Measurements from ENCODE around the gene KCTD11. TPM values are rescaled to one million over a fixed set of nuclear protein-coding genes. Genes with fewer than 3 reads are reported as not detected.

KCTD11 gene
- total RNA-seq, 1 experiment from 2014 or later = 8.5 TPM

DNA sequence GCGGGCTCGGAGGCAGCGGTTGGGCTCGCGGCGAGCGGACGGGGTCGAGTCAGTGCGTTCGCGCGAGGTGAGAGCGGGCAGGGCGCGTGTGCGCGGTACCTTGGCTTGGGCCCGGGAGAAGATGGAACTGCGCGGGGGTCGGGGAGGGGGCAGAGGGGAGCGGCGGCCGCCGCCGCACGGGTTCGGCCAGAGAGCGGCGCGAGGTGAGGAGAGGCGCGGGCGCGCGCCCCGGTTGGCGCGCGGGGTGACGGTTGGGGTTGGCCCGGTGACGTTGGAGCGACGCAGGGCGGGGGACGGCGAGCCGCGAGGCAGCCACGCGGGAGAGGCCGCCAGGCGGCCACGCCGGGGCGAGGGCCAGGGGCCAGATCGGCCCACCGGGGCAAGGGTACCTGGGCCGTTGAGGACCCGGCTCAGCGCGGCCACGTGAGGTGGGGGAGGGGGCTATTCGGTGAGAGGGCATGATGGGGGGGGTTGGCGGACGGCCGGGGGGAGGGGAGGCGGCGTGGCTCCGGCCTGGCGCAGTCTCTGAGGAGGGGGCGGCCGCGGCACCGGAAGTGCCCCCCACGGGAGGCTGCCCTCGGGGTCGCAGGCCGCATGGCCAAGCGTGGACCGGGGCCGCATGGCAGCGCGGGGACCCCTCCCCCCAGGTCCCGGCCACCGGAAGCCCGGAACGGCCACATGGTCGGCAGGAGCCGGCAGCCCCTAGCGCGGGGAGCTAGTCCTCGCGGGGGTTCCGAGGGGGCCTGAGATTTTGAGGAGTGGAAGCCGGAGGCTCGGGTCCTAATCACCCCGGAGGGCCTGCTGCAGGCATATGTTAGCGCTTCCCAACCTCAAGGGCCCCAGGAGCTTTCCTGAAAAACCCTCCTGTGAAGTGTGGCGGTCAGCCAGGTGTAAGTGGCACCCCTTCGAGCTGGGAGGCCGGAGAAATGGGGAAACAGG, 44.0 kb upstream of the KCTD11 start:
- BruUV-seq (replicated peaks) = no TSS peak
- no peaks in the 10 kb centered on the region for H3K9me3 Mint-ChIP-seq (ENCODE audit: low read depth, unreplicated experiment)
- CTCF ChIA-PET = no interaction called here
- peak overlapping the region; percentile 97 for H3K27ac Mint-ChIP-seq (ENCODE audit: unreplicated experiment)
- intact Hi-C loops (cut with micrococcal nuclease; ENCODE audit: unreplicated experiment) = no loop called here
- peak overlapping the region; percentile 81 for H3K4me3 Mint-ChIP-seq (ENCODE audit: low read depth, unreplicated experiment)
- TF ChIP-seq, protein P1, sequence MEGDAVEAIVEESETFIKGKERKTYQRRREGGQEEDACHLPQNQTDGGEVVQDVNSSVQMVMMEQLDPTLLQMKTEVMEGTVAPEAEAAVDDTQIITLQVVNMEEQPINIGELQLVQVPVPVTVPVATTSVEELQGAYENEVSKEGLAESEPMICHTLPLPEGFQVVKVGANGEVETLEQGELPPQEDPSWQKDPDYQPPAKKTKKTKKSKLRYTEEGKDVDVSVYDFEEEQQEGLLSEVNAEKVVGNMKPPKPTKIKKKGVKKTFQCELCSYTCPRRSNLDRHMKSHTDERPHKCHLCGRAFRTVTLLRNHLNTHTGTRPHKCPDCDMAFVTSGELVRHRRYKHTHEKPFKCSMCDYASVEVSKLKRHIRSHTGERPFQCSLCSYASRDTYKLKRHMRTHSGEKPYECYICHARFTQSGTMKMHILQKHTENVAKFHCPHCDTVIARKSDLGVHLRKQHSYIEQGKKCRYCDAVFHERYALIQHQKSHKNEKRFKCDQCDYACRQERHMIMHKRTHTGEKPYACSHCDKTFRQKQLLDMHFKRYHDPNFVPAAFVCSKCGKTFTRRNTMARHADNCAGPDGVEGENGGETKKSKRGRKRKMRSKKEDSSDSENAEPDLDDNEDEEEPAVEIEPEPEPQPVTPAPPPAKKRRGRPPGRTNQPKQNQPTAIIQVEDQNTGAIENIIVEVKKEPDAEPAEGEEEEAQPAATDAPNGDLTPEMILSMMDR (IDR thresholded peaks at IDR 0.05; ENCODE audit: unreplicated experiment) = no peak
- peaks cover 26% of the 10 kb centered on the region for H3K4me1 Mint-ChIP-seq (ENCODE audit: low read depth, unreplicated experiment)
- peak; percentile 48 for DNase-seq
- peaks cover 64% of the 10 kb centered on the region for H3K36me3 Mint-ChIP-seq (ENCODE audit: insufficient read depth, unreplicated experiment)
- H3K27me3 Mint-ChIP-seq (ENCODE audit: unreplicated experiment) = no peaks in the 10 kb centered on the region

DNA sequence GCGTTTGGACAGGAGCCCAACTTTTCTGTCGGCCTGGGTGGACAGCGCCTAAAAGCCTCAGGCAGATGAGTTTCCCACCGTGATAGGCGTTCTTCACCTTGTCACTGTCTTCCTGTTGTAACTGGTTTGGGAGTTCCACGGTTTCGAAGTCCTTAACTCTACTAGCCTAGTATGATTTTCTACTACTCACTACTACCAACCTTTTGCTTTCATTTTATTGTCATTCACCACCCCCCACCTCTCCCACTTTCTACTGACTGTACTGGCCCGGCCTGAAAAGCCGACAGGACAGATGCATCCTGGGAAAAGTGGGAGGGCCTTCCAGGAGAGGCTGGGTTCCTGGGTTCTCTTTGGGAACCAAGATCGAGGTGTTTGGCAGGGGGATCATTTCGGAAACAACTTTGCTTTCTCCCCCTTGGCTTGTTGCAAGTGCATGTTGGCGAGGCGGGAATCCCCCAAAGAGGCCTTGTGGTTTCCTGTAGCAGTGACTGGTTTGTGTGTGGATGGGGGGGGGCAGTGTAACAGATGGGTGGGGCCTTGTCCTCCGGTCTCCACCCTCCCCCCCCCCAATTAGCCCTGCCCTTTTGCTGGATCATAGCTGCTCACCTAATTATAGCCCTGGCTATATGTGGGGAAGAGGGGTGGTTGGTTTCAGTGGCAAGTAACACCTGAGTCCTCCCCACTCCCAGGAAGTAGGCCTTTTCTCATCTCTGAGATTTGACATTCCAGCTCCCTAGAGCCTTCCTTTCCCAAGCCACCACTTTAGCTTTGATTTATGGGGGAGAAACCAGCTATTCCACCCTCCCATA, 43.1 kb upstream of the KCTD11 start:
- intact Hi-C loops (cut with micrococcal nuclease; ENCODE audit: unreplicated experiment) = no loop called here
- H3K27me3 Mint-ChIP-seq (ENCODE audit: unreplicated experiment) = no peaks in the 10 kb centered on the region
- peak overlapping the region; percentile 65 for H3K27ac Mint-ChIP-seq (ENCODE audit: unreplicated experiment)
- peak overlapping the region; percentile 81 for H3K4me3 Mint-ChIP-seq (ENCODE audit: low read depth, unreplicated experiment)
- TF ChIP-seq, protein P1 (IDR thresholded peaks at IDR 0.05; ENCODE audit: unreplicated experiment) = no peak
- DNase-seq = peak; percentile 74
- H3K9me3 Mint-ChIP-seq (ENCODE audit: low read depth, unreplicated experiment) = no peaks in the 10 kb centered on the region
- H3K36me3 Mint-ChIP-seq (ENCODE audit: insufficient read depth, unreplicated experiment) = peaks cover 73% of the 10 kb centered on the region
- peaks cover 26% of the 10 kb centered on the region for H3K4me1 Mint-ChIP-seq (ENCODE audit: low read depth, unreplicated experiment)
- BruUV-seq (replicated peaks) = TSS peak; percentile 71
- CTCF ChIA-PET = no interaction called here

DNA sequence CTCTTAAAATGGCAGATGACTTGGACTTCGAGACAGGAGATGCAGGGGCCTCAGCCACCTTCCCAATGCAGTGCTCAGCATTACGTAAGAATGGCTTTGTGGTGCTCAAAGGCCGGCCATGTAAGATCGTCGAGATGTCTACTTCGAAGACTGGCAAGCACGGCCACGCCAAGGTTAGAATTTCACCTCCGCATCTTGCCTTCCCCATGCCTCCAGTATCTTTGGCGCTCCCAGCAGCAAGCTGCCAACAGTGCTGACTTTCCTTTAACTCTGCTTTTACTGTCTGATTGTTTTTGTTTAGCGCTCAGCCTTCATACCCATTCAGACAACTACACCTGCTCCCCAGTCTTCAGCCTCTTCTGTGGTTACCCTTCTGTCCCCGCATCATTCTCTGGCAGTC, 42.3 kb upstream of the KCTD11 start:
- peaks cover 32% of the 10 kb centered on the region for H3K4me1 Mint-ChIP-seq (ENCODE audit: low read depth, unreplicated experiment)
- intact Hi-C loops (cut with micrococcal nuclease; ENCODE audit: unreplicated experiment) = no loop called here
- peak overlapping the region; percentile 14 for H3K27ac Mint-ChIP-seq (ENCODE audit: unreplicated experiment)
- DNase-seq = no peak
- peak overlapping the region; percentile 81 for H3K4me3 Mint-ChIP-seq (ENCODE audit: low read depth, unreplicated experiment)
- H3K27me3 Mint-ChIP-seq (ENCODE audit: unreplicated experiment) = no peaks in the 10 kb centered on the region
- TF ChIP-seq, protein P1 (IDR thresholded peaks at IDR 0.05; ENCODE audit: unreplicated experiment) = no peak
- peaks cover 81% of the 10 kb centered on the region for H3K36me3 Mint-ChIP-seq (ENCODE audit: insufficient read depth, unreplicated experiment)
- no TSS peak for BruUV-seq (replicated peaks)
- H3K9me3 Mint-ChIP-seq (ENCODE audit: low read depth, unreplicated experiment) = no peaks in the 10 kb centered on the region
- CTCF ChIA-PET = no interaction called here

DNA sequence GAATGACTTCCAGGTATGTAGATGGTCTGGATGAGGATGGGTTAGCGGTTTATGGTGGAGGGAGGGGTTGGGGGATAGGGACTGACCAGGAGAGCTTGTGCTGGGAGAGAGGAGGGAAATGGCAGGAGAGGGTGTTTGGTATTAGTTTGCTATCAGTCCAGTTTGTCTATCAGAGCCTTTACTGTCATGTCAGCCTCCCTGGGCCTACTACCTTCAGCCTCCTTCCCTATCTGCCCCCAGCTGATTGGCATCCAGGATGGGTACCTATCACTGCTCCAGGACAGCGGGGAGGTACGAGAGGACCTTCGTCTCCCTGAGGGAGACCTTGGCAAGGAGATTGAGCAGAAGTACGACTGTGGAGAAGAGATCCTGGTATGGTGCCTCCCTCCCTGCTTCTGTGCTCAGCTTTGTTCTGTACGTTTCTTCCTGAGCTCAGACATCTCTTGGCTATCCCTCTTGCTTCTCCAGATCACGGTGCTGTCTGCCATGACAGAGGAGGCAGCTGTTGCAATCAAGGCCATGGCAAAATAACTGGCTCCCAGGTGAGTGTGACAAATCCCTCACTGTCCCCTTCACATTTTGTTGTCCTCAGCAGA, 40.8 kb upstream of the KCTD11 start:
- TF ChIP-seq, protein P1 (IDR thresholded peaks at IDR 0.05; ENCODE audit: unreplicated experiment) = no peak
- intact Hi-C loops (cut with micrococcal nuclease; ENCODE audit: unreplicated experiment) = no loop called here
- peak overlapping the region; percentile 81 for H3K4me3 Mint-ChIP-seq (ENCODE audit: low read depth, unreplicated experiment)
- H3K4me1 Mint-ChIP-seq (ENCODE audit: low read depth, unreplicated experiment) = peaks cover 34% of the 10 kb centered on the region
- no peaks in the 10 kb centered on the region for H3K27me3 Mint-ChIP-seq (ENCODE audit: unreplicated experiment)
- CTCF ChIA-PET = interaction anchor here (0.6 kb wide), 1 partner anchor 22 kb away, joined by 10 read pairs; no protein-coding TSS in a partner anchor
- peak overlapping the region; percentile 21 for H3K27ac Mint-ChIP-seq (ENCODE audit: unreplicated experiment)
- no TSS peak for BruUV-seq (replicated peaks)
- DNase-seq = no peak
- peaks cover 97% of the 10 kb centered on the region for H3K36me3 Mint-ChIP-seq (ENCODE audit: insufficient read depth, unreplicated experiment)
- no peaks in the 10 kb centered on the region for H3K9me3 Mint-ChIP-seq (ENCODE audit: low read depth, unreplicated experiment)

Measured in Calu3 (cell line).